Panc1 (cell line): ENCODE results near the gene ABHD18. TPM values are rescaled to one million over a fixed set of nuclear protein-coding genes. Genes with fewer than 3 reads are reported as not detected.
"Not testable (repeated sequence)": the region's sequence is repeated elsewhere in the genome, so short reads cannot be mapped to it uniquely, and the experiment has no call there.

Source experiments
- ATAC-seq: fragments of 200-7000 bp; cut with Tn5 transposase; 2 replicates; pipeline ENCODE4 v1.9.1; 2020; ENCODE audit warnings: mild to moderate bottlenecking, moderate library complexity
- BruUV-seq: library from RNA; stranded (reverse); fragments of 400-500 nt; replicated peaks from 2 replicates; lab custom pipeline; 2021; lab: Mats Ljungman, UMichigan
- CTCF ChIA-PET: fragments of 300-600 bp; sonication (Branson Sonifier 250); formaldehyde crosslinking; loops from one replicate; lab custom pipeline; 2022; ENCODE audit warnings: antibody characterized with exemption; lab: Charles Lee
- POLR2A ChIA-PET: fragments of 300-600 bp; sonication (Branson Sonifier 250); formaldehyde crosslinking; loops from one replicate; lab custom pipeline; 2022; ENCODE audit warnings: antibody characterized with exemption; lab: Charles Lee
- DNase-seq: peaks from one replicate; pipeline ENCODE4 v3.0.0-alpha.2; 2010; ENCODE audit warnings: low read depth, low spot score
- H3K27ac ChIP-seq: 2 replicates; pipeline ENCODE4 v1.5.1; 2011; ENCODE audit warnings: mild to moderate bottlenecking, low read length, inconsistent platforms
- H3K27me3 ChIP-seq: fragments of 200-500 bp; sonication (Bioruptor generic); 2 replicates; pipeline ENCODE4 v1.6.0; 2014; ENCODE audit warnings: low read length, inconsistent platforms; ENCODE audit not compliant: control insufficient read depth, insufficient read depth
- H3K36me3 ChIP-seq: fragments of 200-500 bp; sonication (Bioruptor generic); 2 replicates; pipeline ENCODE4 v1.5.1; 2014; ENCODE audit warnings: inconsistent platforms, mild to moderate bottlenecking, low read length, moderate library complexity; ENCODE audit not compliant: control insufficient read depth, insufficient read depth
- H3K4me1 ChIP-seq: 2 replicates; pipeline ENCODE4 v1.5.1; 2011; ENCODE audit warnings: inconsistent platforms, mild to moderate bottlenecking, low read length, moderate library complexity; ENCODE audit not compliant: control insufficient read depth, insufficient read depth
- H3K4me3 ChIP-seq, 2 experiments: 2 replicates each; pipeline ENCODE4 v1.5.1; 2011 to 2012; ENCODE audit warnings: low read depth in 2 of 2, low read length in 2 of 2, mild to moderate bottlenecking in 2 of 2, inconsistent platforms in 1 of 2, moderate library complexity in 1 of 2
- H3K9me3 ChIP-seq: fragments of 200-500 bp; sonication (Bioruptor generic); 2 replicates; pipeline ENCODE4 v1.5.1; 2014; ENCODE audit warnings: low read depth, mild to moderate bottlenecking, inconsistent platforms, low read length, moderate library complexity; ENCODE audit not compliant: control insufficient read depth, insufficient read depth
- CTCF ChIP-seq: fragments of 450-650 bp; IDR thresholded peaks from 2 replicates; pipeline ENCODE4 v1.5.1; 2017; ENCODE audit warnings: mild to moderate bottlenecking
- POLR2AphosphoS5 ChIP-seq: IDR thresholded peaks from 2 replicates; pipeline ENCODE4 v1.6.1; 2012; ENCODE audit warnings: mild to moderate bottlenecking, low read depth, low read length, moderate library complexity
- SIN3A ChIP-seq: IDR thresholded peaks from 2 replicates; pipeline ENCODE4 v1.6.1; 2012; ENCODE audit warnings: low read depth, mild to moderate bottlenecking, low read length, moderate library complexity, borderline replicate concordance; ENCODE audit not compliant: insufficient read depth
- TCF7L2 ChIP-seq: IDR thresholded peaks from 2 replicates; pipeline ENCODE4 v1.6.1; 2011; ENCODE audit warnings: mild to moderate bottlenecking, low read depth, low read length, inconsistent platforms
- in situ Hi-C: cut with HindIII; loops from 2 replicates; pipeline ENCODE4 v1.10.0; 2016; ENCODE audit warnings: low sequenced_read_pairs, low pct_unique_long_range_greater_than_20kb
- intact Hi-C: fragments of 100-400 bp; cut with micrococcal nuclease; formaldehyde crosslinking; loops from one replicate; pipeline ENCODE4 v1.10.0; 2022; ENCODE audit not compliant: unreplicated experiment
- total RNA-seq: library from RNA; stranded (reverse); gene quantifications from one replicate; pipeline ENCODE4 v1.2.1, GENCODE V29; 2021; ENCODE audit not compliant: unreplicated experiment
- TF ChIP-seq, protein P1 (sequence below), 2 experiments: IDR thresholded peaks; 2 replicates each; pipeline ENCODE4 v1.6.1; 2011 to 2012; ENCODE audit warnings: low read depth in 2 of 2, control low read depth in 1 of 2, low read length in 1 of 2, mild to moderate bottlenecking in 1 of 2, moderate library complexity in 1 of 2; ENCODE audit not compliant: insufficient read depth in 1 of 2

ABHD18 gene
- total RNA-seq, 1 experiment from 2014 or later, result 7.4 TPM

DNA sequence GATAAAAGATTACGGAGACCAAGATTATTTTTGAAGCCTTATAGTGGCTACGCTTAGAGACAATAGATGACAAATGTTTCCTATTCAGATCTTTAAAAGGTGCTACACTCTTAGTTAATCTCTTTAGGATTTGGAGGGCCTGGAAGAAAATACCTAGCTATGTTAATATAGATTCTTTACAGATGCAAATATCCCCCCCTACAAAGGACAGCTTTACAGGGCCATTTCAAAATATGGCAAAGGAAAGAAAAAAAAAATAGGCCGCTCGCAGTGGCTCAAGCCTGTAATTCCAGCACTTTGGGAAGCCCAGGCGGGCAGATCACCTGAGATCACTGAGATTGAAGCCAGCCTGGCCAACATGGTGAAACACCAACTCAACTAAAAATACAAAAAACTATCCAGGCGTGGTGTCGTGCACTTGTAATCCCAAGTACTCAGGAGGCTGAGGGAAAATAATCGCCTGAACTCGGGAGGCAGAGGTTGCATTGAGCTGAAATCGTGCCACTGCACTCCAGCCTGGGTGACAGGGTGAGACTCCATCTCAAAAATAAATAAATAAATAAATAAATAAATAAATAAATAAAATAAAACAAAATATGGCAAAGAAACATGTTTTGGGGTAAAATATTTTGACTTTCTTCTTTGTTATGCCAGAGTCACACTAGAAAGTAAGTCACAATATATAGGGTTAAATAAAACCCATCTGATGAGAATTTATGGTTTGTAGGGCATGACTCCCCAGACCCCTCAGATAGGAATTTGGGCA lies 90.4 kb downstream of the ABHD18 start:
- BruUV-seq, CTCF ChIA-PET, H3K36me3 ChIP-seq, H3K4me3 ChIP-seq, H3K27ac ChIP-seq, H3K27me3 ChIP-seq, H3K4me1 ChIP-seq, in situ Hi-C loops, ATAC-seq, H3K9me3 ChIP-seq, intact Hi-C loops, POLR2A ChIA-PET, DNase-seq: not testable (repeated sequence)

DNA sequence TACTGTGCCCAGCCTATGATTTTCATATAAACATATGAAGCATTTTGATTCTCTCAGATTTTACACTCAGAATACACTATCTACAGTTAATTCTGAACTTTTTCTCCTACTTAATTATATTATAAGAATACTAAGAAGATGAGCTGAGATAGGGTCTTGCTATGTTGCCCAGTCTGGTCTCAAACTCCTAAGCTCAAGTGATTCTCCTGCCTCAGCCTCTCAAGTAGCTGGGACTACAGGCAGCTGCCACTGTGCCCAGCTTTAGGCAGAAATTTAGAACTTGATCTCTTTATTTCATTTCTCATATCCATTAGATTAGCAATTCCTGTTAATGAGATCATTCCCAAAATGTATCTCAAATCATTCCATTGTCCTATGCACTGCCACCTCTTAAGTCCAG lies 91.2 kb downstream of the ABHD18 start:
- ChIA-PET CTCF (no interaction called here), POLR2A (no interaction called here)
- BruUV-seq, result no TSS peak
- no peak overlapping the region for H3K27ac ChIP-seq
- H3K27me3 ChIP-seq, result no peaks in the 10 kb centered on the region
- peaks cover 6% of the 10 kb centered on the region; the same call in 1 of the 2 replicates for H3K4me1 ChIP-seq
- H3K9me3 ChIP-seq, result no peaks in the 10 kb centered on the region
- in situ Hi-C loops, result no loop called here
- ATAC-seq (no peak), DNase-seq (no peak)
- TF ChIP-seq CTCF (no peak), POLR2AphosphoS5 (no peak), SIN3A (no peak), TCF7L2 (no peak)
- TF ChIP-seq, protein P1, sequence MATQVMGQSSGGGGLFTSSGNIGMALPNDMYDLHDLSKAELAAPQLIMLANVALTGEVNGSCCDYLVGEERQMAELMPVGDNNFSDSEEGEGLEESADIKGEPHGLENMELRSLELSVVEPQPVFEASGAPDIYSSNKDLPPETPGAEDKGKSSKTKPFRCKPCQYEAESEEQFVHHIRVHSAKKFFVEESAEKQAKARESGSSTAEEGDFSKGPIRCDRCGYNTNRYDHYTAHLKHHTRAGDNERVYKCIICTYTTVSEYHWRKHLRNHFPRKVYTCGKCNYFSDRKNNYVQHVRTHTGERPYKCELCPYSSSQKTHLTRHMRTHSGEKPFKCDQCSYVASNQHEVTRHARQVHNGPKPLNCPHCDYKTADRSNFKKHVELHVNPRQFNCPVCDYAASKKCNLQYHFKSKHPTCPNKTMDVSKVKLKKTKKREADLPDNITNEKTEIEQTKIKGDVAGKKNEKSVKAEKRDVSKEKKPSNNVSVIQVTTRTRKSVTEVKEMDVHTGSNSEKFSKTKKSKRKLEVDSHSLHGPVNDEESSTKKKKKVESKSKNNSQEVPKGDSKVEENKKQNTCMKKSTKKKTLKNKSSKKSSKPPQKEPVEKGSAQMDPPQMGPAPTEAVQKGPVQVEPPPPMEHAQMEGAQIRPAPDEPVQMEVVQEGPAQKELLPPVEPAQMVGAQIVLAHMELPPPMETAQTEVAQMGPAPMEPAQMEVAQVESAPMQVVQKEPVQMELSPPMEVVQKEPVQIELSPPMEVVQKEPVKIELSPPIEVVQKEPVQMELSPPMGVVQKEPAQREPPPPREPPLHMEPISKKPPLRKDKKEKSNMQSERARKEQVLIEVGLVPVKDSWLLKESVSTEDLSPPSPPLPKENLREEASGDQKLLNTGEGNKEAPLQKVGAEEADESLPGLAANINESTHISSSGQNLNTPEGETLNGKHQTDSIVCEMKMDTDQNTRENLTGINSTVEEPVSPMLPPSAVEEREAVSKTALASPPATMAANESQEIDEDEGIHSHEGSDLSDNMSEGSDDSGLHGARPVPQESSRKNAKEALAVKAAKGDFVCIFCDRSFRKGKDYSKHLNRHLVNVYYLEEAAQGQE (IDR thresholded peaks at IDR 0.05; ENCODE audit: insufficient read depth in 1 of 2, low read depth in 2 of 2, low read length in 1 of 2), result no peak
- intact Hi-C loops, result no loop called here
- H3K4me3 ChIP-seq, result no peak overlapping the region
- no peaks in the 10 kb centered on the region for H3K36me3 ChIP-seq

- DNase-seq (no peak), ATAC-seq (no peak)
- in situ Hi-C loops, result no loop called here
- Histone ChIP-seq H3K36me3 (no peaks in the 10 kb centered on the region), H3K27me3 (no peaks in the 10 kb centered on the region), H3K27ac (peak overlapping the region; percentile 84), H3K9me3 (no peaks in the 10 kb centered on the region), H3K4me3 (peak overlapping the region; percentile 71 to 73), H3K4me1 (peaks cover 6% of the 10 kb centered on the region; the same call in 1 of the 2 replicates)
- ChIA-PET POLR2A (interaction anchor here (0.6 to 0.9 kb wide), 3 partner anchors 16 to 132 kb away, joined by 3 read pairs; no protein-coding TSS in a partner anchor), CTCF (no interaction called here)
- intact Hi-C loops, result loop anchor here (5.0 kb wide), 1 partner anchor 102 kb away; no protein-coding TSS in a partner anchor
- TF ChIP-seq, protein P1 (IDR thresholded peaks at IDR 0.05; ENCODE audit: insufficient read depth in 1 of 2, low read depth in 2 of 2, low read length in 1 of 2), result no peak
- no peak for TF ChIP-seq CTCF
- TF ChIP-seq POLR2AphosphoS5, result no peak
- TF ChIP-seq TCF7L2, result no peak
- TF ChIP-seq SIN3A, result no peak
- TSS peak; percentile 98 for BruUV-seq
These were observed 95.0 kb downstream of the ABHD18 start for GRCh38 chr4:128060121-128060698.
